ENCODE results near the gene EPS8L1. TPM values are rescaled to one million over a fixed set of nuclear protein-coding genes. Genes with fewer than 3 reads are reported as not detected.

The EPS8L1 gene
- total RNA-seq, 2 experiments from 2014 or later: 5.1 to 7.6 TPM

- Mint-ChIP-seq H3K4me1 (peaks cover 29% of the 10 kb centered on the region), H3K9me3 (peaks cover 2% of the 10 kb centered on the region), H3K4me3 (peak overlapping the region; percentile 87), H3K27ac (peak overlapping the region; percentile 95), H3K27me3 (no peaks in the 10 kb centered on the region), H3K36me3 (peaks cover 55% of the 10 kb centered on the region)
- POLR2A ChIA-PET: interaction anchor here (0.6 to 1.3 kb wide), 6 partner anchors 37 to 445 kb away, joined by 4 to 9 read pairs (median 5); partner anchors contain the start of gene PPP1R12C
- DNase-seq (peak; percentile 68), ATAC-seq (ENCODE audit: low read depth) (peak; percentile 90)
These were observed 33.9 kb upstream of the EPS8L1 start for GRCh38 chr19:55041627-55042343.

GRCh38 chr19:55042344-55042678 lies 33.4 kb upstream of the EPS8L1 start:
- POLR2A ChIA-PET: interaction anchor here (0.6 to 1.3 kb wide), 4 partner anchors 37 to 446 kb away, joined by 4 to 9 read pairs (median 6); partner anchors contain the start of gene PPP1R12C
- DNase-seq: no peak
- Mint-ChIP-seq H3K27me3 (no peaks in the 10 kb centered on the region), H3K36me3 (peaks cover 55% of the 10 kb centered on the region), H3K4me1 (peaks cover 29% of the 10 kb centered on the region), H3K27ac (peak overlapping the region; percentile 95), H3K4me3 (peak overlapping the region; percentile 87), H3K9me3 (peaks cover 2% of the 10 kb centered on the region)
- peak; percentile 59 for ATAC-seq (ENCODE audit: low read depth)

- no peaks in the 10 kb centered on the region for H3K27me3 Mint-ChIP-seq
- H3K36me3 Mint-ChIP-seq: peaks cover 55% of the 10 kb centered on the region
- ATAC-seq (ENCODE audit: low read depth) (no peak), DNase-seq (no peak)
- H3K27ac Mint-ChIP-seq: peak overlapping the region; percentile 95
- peaks cover 2% of the 10 kb centered on the region for H3K9me3 Mint-ChIP-seq
- H3K4me3 Mint-ChIP-seq: peak overlapping the region; percentile 87
- POLR2A ChIA-PET: interaction anchor here (1.3 kb wide), 2 partner anchors 38 to 161 kb away, joined by 8 to 9 read pairs; no protein-coding TSS in a partner anchor
- H3K4me1 Mint-ChIP-seq: peaks cover 29% of the 10 kb centered on the region
These were observed 33.0 kb upstream of the EPS8L1 start for GRCh38 chr19:55042688-55043087.

GRCh38 chr19:55044286-55044685 lies 31.4 kb upstream of the EPS8L1 start:
- H3K9me3 Mint-ChIP-seq: peaks cover 2% of the 10 kb centered on the region
- H3K27ac Mint-ChIP-seq: peak overlapping the region; percentile 9
- H3K4me1 Mint-ChIP-seq: peaks cover 28% of the 10 kb centered on the region
- H3K36me3 Mint-ChIP-seq: peaks cover 56% of the 10 kb centered on the region
- DNase-seq (no peak), ATAC-seq (ENCODE audit: low read depth) (no peak)
- no peak overlapping the region for H3K4me3 Mint-ChIP-seq
- POLR2A ChIA-PET: interaction anchor here (0.7 kb wide), 1 partner anchor 18 kb away, joined by 3 read pairs; no protein-coding TSS in a partner anchor
- H3K27me3 Mint-ChIP-seq: no peaks in the 10 kb centered on the region

GRCh38 chr19:55044771-55045716 lies 30.6 kb upstream of the EPS8L1 start:
- Mint-ChIP-seq H3K4me3 (no peak overlapping the region), H3K9me3 (no peaks in the 10 kb centered on the region), H3K36me3 (peaks cover 52% of the 10 kb centered on the region), H3K27ac (peak overlapping the region; percentile 64), H3K4me1 (peaks cover 26% of the 10 kb centered on the region), H3K27me3 (no peaks in the 10 kb centered on the region)
- DNase-seq (no peak), ATAC-seq (ENCODE audit: low read depth) (no peak)
- POLR2A ChIA-PET: interaction anchor here (0.6 to 1.4 kb wide), 2 partner anchors 18 to 161 kb away, joined by 3 to 6 read pairs; partner anchors contain the start of gene RDH13

GRCh38 chr19:55046975-55047622 lies 28.6 kb upstream of the EPS8L1 start:
- H3K27ac Mint-ChIP-seq: no peak overlapping the region

GRCh38 chr19:55047951-55048350 lies 27.7 kb upstream of the EPS8L1 start:
- peaks cover 5% of the 10 kb centered on the region for H3K4me1 Mint-ChIP-seq
- no peak for ATAC-seq (ENCODE audit: low read depth)
- peaks cover 41% of the 10 kb centered on the region for H3K36me3 Mint-ChIP-seq
- DNase-seq: no peak
- H3K27me3 Mint-ChIP-seq: no peaks in the 10 kb centered on the region
- H3K27ac Mint-ChIP-seq: no peak overlapping the region
- H3K9me3 Mint-ChIP-seq: no peaks in the 10 kb centered on the region
- POLR2A ChIA-PET: interaction anchor here (0.7 kb wide), 1 partner anchor 10 kb away, joined by 3 read pairs; no protein-coding TSS in a partner anchor
- H3K4me3 Mint-ChIP-seq: no peak overlapping the region

More at GRCh38 chr19:55046975-55047622, 28.6 kb upstream of the EPS8L1 start:
- ATAC-seq (ENCODE audit: low read depth) (no peak), DNase-seq (no peak)
- no peaks in the 10 kb centered on the region for H3K9me3 Mint-ChIP-seq
- peaks cover 14% of the 10 kb centered on the region for H3K4me1 Mint-ChIP-seq
- peaks cover 42% of the 10 kb centered on the region for H3K36me3 Mint-ChIP-seq
- no peaks in the 10 kb centered on the region for H3K27me3 Mint-ChIP-seq
- H3K4me3 Mint-ChIP-seq: no peak overlapping the region
- POLR2A ChIA-PET: no interaction called here

GRCh38 chr19:55048446-55048845 lies 27.2 kb upstream of the EPS8L1 start:
- peaks cover 2% of the 10 kb centered on the region for H3K4me1 Mint-ChIP-seq
- no peaks in the 10 kb centered on the region for H3K9me3 Mint-ChIP-seq
- POLR2A ChIA-PET: no interaction called here
- peaks cover 39% of the 10 kb centered on the region for H3K36me3 Mint-ChIP-seq
- no peak overlapping the region for H3K27ac Mint-ChIP-seq
- ATAC-seq (ENCODE audit: low read depth): no peak
- DNase-seq: no peak
- no peak overlapping the region for H3K4me3 Mint-ChIP-seq
- no peaks in the 10 kb centered on the region for H3K27me3 Mint-ChIP-seq

GRCh38 chr19:55050749-55051532 lies 24.7 kb upstream of the EPS8L1 start:
- ATAC-seq (ENCODE audit: low read depth) (no peak), DNase-seq (no peak)
- Mint-ChIP-seq H3K9me3 (no peaks in the 10 kb centered on the region), H3K27ac (no peak overlapping the region), H3K4me3 (no peak overlapping the region), H3K27me3 (no peaks in the 10 kb centered on the region), H3K4me1 (no peaks in the 10 kb centered on the region), H3K36me3 (peaks cover 35% of the 10 kb centered on the region)
- POLR2A ChIA-PET: interaction anchor here (0.6 kb wide), 1 partner anchor 11 kb away, joined by 3 read pairs; no protein-coding TSS in a partner anchor

- DNase-seq (no peak), ATAC-seq (ENCODE audit: low read depth) (no peak)
- peaks cover 37% of the 10 kb centered on the region for H3K36me3 Mint-ChIP-seq
- H3K4me1 Mint-ChIP-seq: no peaks in the 10 kb centered on the region
- no peak overlapping the region for H3K4me3 Mint-ChIP-seq
- POLR2A ChIA-PET: no interaction called here
- no peak overlapping the region for H3K27ac Mint-ChIP-seq
- H3K9me3 Mint-ChIP-seq: no peaks in the 10 kb centered on the region
- H3K27me3 Mint-ChIP-seq: no peaks in the 10 kb centered on the region
These were observed 21.9 kb upstream of the EPS8L1 start for GRCh38 chr19:55053735-55054134.

- Mint-ChIP-seq H3K27me3 (no peaks in the 10 kb centered on the region), H3K36me3 (peaks cover 35% of the 10 kb centered on the region), H3K9me3 (no peaks in the 10 kb centered on the region), H3K4me1 (peaks cover 6% of the 10 kb centered on the region), H3K4me3 (no peak overlapping the region), H3K27ac (no peak overlapping the region)
- DNase-seq (no peak), ATAC-seq (ENCODE audit: low read depth) (no peak)
- POLR2A ChIA-PET: interaction anchor here (0.5 to 1.1 kb wide), 2 partner anchors 13 to 1201 kb away, joined by 3 to 4 read pairs; no protein-coding TSS in a partner anchor
These were observed 18.8 kb upstream of the EPS8L1 start for GRCh38 chr19:55056827-55057226.

Data from activated naive CD8-positive, alpha-beta T cell treated with anti-CD3 and anti-CD28 coated beads, Interleukin-2, amount 10 ng/mL, durations not matched to agents 7 days and 5 days (primary cell).